PC-3 (cell line): ENCODE measurements around the gene DPM2. TPM values are rescaled to one million over a fixed set of nuclear protein-coding genes. Genes with fewer than 3 reads are reported as not detected.

Source experiments
- ATAC-seq: fragments of 200-7000 bp; cut with Tn5 transposase; 2 replicates; pipeline ENCODE4 v1.9.1; 2020; ENCODE audit warnings: mild to moderate bottlenecking, moderate library complexity
- BruUV-seq: library from RNA; stranded (reverse); fragments of 400-500 nt; replicated peaks from 2 replicates; lab custom pipeline; 2021; lab: Mats Ljungman, UMichigan
- CTCF ChIA-PET: fragments of 300-600 bp; sonication (Branson Sonifier 250); formaldehyde crosslinking; loops from one replicate; lab custom pipeline; 2022; ENCODE audit warnings: antibody characterized with exemption; lab: Charles Lee
- POLR2A ChIA-PET: fragments of 300-600 bp; sonication (Branson Sonifier 250); formaldehyde crosslinking; loops from one replicate; lab custom pipeline; 2022; ENCODE audit warnings: antibody characterized with exemption; ENCODE audit not compliant: unreplicated experiment; lab: Charles Lee
- DNase-seq: peaks from one replicate; pipeline ENCODE4 v3.0.0-alpha.2; 2015
- H2AFZ ChIP-seq: fragments of 300-600 bp; sonication (generic); 2 replicates; pipeline ENCODE4 v1.6.0; 2016; ENCODE audit warnings: antibody characterized with exemption, low read length
- H3F3A ChIP-seq: fragments of 300-600 bp; sonication (generic); one replicate; pipeline ENCODE4 v1.6.0; 2017; ENCODE audit warnings: antibody characterized with exemption, low read length, control low read depth, mild to moderate bottlenecking; ENCODE audit not compliant: unreplicated experiment
- H3K27ac ChIP-seq: fragments of 300-600 bp; sonication (generic); 2 replicates; pipeline ENCODE4 v1.5.1; 2016; ENCODE audit warnings: mild to moderate bottlenecking, low read length
- H3K27me3 ChIP-seq: fragments of 300-600 bp; sonication (generic); 2 replicates; pipeline ENCODE4 v1.6.1; 2016; ENCODE audit warnings: low read length, mixed read lengths
- H3K36me3 ChIP-seq: fragments of 300-600 bp; sonication (generic); 2 replicates; pipeline ENCODE4 v1.6.1; 2016; ENCODE audit warnings: low read depth, mixed run types, low read length, mixed read lengths
- H3K4me1 ChIP-seq: fragments of 300-600 bp; sonication (generic); 2 replicates; pipeline ENCODE4 v1.5.1; 2016; ENCODE audit warnings: low read length; ENCODE audit not compliant: insufficient read depth
- H3K4me2 ChIP-seq: fragments of 300-600 bp; sonication (generic); 2 replicates; pipeline ENCODE4 v1.6.0; 2016; ENCODE audit warnings: low read length
- H3K4me3 ChIP-seq: fragments of 300-600 bp; sonication (generic); 2 replicates; pipeline ENCODE4 v1.5.1; 2016; ENCODE audit warnings: mild to moderate bottlenecking, low read length, mixed read lengths
- H3K79me2 ChIP-seq: fragments of 300-600 bp; sonication (generic); 2 replicates; pipeline ENCODE4 v1.6.1; 2017; ENCODE audit warnings: low read length, mixed read lengths
- H3K9ac ChIP-seq: fragments of 300-600 bp; sonication (generic); 2 replicates; pipeline ENCODE4 v1.6.0; 2016; ENCODE audit warnings: mild to moderate bottlenecking, low read length
- H3K9me2 ChIP-seq: fragments of 300-600 bp; sonication (generic); replicated peaks from 2 replicates; pipeline ENCODE4 v1.6.1; 2016; ENCODE audit warnings: mixed run types, low read length, mixed read lengths
- H3K9me3 ChIP-seq: fragments of 300-600 bp; sonication (generic); 2 replicates; pipeline ENCODE4 v1.6.1; 2016; ENCODE audit warnings: low read length, mixed read lengths
- H4K20me1 ChIP-seq: fragments of 300-600 bp; sonication (generic); 2 replicates; pipeline ENCODE4 v1.6.1; 2016; ENCODE audit warnings: low read length, mixed read lengths
- CTCF ChIP-seq: fragments of 300-600 bp; sonication (generic); conservative IDR thresholded peaks from 2 replicates; pipeline ENCODE4 v1.5.1; 2017; ENCODE audit warnings: antibody characterized with exemption, low read depth, mild to moderate bottlenecking, low read length
- EZH2 ChIP-seq: fragments of 300-600 bp; sonication (generic); IDR thresholded peaks from one replicate; pipeline ENCODE4 v1.6.1; 2017; ENCODE audit warnings: antibody characterized with exemption, mild to moderate bottlenecking, low read length; ENCODE audit not compliant: unreplicated experiment
- EZH2phosphoT487 ChIP-seq: fragments of 300-600 bp; sonication (generic); IDR thresholded peaks from 2 replicates; pipeline ENCODE4 v1.6.1; 2018; ENCODE audit warnings: mild to moderate bottlenecking, antibody characterized with exemption, low read length, borderline replicate concordance
- intact Hi-C: fragments of 100-400 bp; cut with micrococcal nuclease; formaldehyde crosslinking; loops from 2 replicates; pipeline ENCODE4 v1.9.0; 2023
- total RNA-seq: library from RNA; depleted of rRNA; stranded (reverse); fragments of >200 nt; gene quantifications from 2 replicates; pipeline ENCODE4 v1.2.3, GENCODE V29; 2014

DPM2 gene
- total RNA-seq, 1 experiment from 2014 or later = 33.0 TPM

- no peaks in the 10 kb centered on the region for H3K9me3 ChIP-seq
- ChIA-PET CTCF (no interaction called here), POLR2A (no interaction called here)
- no peak overlapping the region for H3K4me3 ChIP-seq
- H3K79me2 ChIP-seq = peaks cover 93% of the 10 kb centered on the region
- no peak overlapping the region for H2AFZ ChIP-seq
- H3K27me3 ChIP-seq = no peaks in the 10 kb centered on the region
- H3K4me2 ChIP-seq = no peak overlapping the region
- no peak overlapping the region for H3K9ac ChIP-seq
- no peaks in the 10 kb centered on the region for H3F3A ChIP-seq
- peaks cover 22% of the 10 kb centered on the region; the same call in 1 of the 2 replicates for H4K20me1 ChIP-seq
- ATAC-seq (no peak), DNase-seq (no peak)
- no peak overlapping the region for H3K27ac ChIP-seq
- no peaks in the 10 kb centered on the region for H3K36me3 ChIP-seq
- BruUV-seq = no TSS peak
- intact Hi-C loops = no loop called here
- H3K4me1 ChIP-seq = peaks cover 26% of the 10 kb centered on the region
- H3K9me2 ChIP-seq = no peaks in the 10 kb centered on the region
- TF ChIP-seq CTCF (no peak), EZH2phosphoT487 (no peak), EZH2 (no peak)
These were observed 36.5 kb upstream of the DPM2 start for GRCh38 chr9:127974001-127974768.

- no peak for DNase-seq
- no peak overlapping the region for H3K4me2 ChIP-seq
These were observed 35.7 kb upstream of the DPM2 start for GRCh38 chr9:127973169-127974000.

GRCh38 chr9:127972236-127972871 is 34.7 kb upstream of the DPM2 start:
- no peak for TF ChIP-seq CTCF
- no peak for TF ChIP-seq EZH2phosphoT487
- TF ChIP-seq EZH2 = no peak
- no peaks in the 10 kb centered on the region for H3F3A ChIP-seq
- no peak overlapping the region for H3K9ac ChIP-seq
- H4K20me1 ChIP-seq = peaks cover 15% of the 10 kb centered on the region; the same call in 1 of the 2 replicates
- H3K4me1 ChIP-seq = peaks cover 36% of the 10 kb centered on the region
- no peaks in the 10 kb centered on the region for H3K27me3 ChIP-seq
- no TSS peak for BruUV-seq
- no peaks in the 10 kb centered on the region for H3K36me3 ChIP-seq
- H3K9me3 ChIP-seq = no peaks in the 10 kb centered on the region
- CTCF ChIA-PET = no interaction called here
- DNase-seq (no peak), ATAC-seq (no peak)
- peaks cover 91% of the 10 kb centered on the region for H3K79me2 ChIP-seq
- no peak overlapping the region for H3K27ac ChIP-seq
- intact Hi-C loops = no loop called here
- no peak overlapping the region for H2AFZ ChIP-seq
- no peak overlapping the region for H3K4me3 ChIP-seq
- H3K9me2 ChIP-seq = no peaks in the 10 kb centered on the region
- H3K4me2 ChIP-seq = no peak overlapping the region
- POLR2A ChIA-PET = no interaction called here

More at GRCh38 chr9:127973169-127974000, 35.7 kb upstream of the DPM2 start:
- no peaks in the 10 kb centered on the region for H3F3A ChIP-seq
- no peak overlapping the region for H3K9ac ChIP-seq
- H3K27ac ChIP-seq = no peak overlapping the region
- H3K79me2 ChIP-seq = peaks cover 93% of the 10 kb centered on the region
- H3K36me3 ChIP-seq = no peaks in the 10 kb centered on the region
- intact Hi-C loops = no loop called here
- BruUV-seq = no TSS peak
- peaks cover 34% of the 10 kb centered on the region for H3K4me1 ChIP-seq
- H2AFZ ChIP-seq = no peak overlapping the region
- H3K9me2 ChIP-seq = no peaks in the 10 kb centered on the region
- peaks cover 18% of the 10 kb centered on the region; the same call in 1 of the 2 replicates for H4K20me1 ChIP-seq
- no peaks in the 10 kb centered on the region for H3K27me3 ChIP-seq
- ATAC-seq = no peak
- no peaks in the 10 kb centered on the region for H3K9me3 ChIP-seq
- CTCF ChIA-PET = no interaction called here
- H3K4me3 ChIP-seq = no peak overlapping the region
- POLR2A ChIA-PET = no interaction called here
- TF ChIP-seq EZH2phosphoT487 = no peak
